NCI-H2107 treated with DMSO at 0.1 percent for 48 hours (cell line): ENCODE data around the gene PLXNA4.

Source experiments
- DNase-seq: peaks from one replicate; lab custom pipeline; 2025; ENCODE audit not compliant: unreplicated experiment; lab: John Stamatoyannopoulos, UW

Gene PLXNA4

DNA sequence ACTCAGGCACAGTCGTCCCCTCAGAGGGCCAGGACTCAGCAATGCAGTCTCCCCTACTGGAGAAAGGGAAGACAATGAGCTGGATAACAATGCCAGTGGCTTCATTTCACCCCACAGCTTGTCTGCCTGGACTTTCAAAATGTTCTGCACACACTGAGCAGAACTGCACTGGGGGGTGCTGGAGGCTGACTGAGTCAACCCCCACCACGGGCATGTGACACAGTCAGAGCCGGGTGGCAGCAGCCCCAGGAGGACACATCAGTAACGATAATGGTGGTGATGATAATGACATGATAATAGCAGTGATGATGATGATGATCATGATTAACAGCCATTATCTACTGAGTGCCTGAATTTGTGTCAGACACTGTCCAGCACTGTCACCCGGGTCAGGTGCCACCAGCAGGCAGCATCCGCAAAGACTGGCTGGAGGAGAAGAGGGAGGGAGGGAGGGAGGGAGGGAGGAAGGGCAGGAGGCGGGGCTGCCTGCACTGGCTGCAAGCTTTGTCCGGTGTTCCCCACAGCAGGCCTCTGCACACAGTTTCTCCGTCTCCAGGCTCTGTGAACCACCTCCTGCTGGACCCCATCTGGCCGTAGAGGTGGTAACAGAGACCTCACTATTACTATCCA, 67.4 kb downstream of the PLXNA4 start:
- no peak for DNase-seq

GRCh38 chr7:132504852-132505251, 71.4 kb downstream of the PLXNA4 start:
- no peak for DNase-seq

- DNase-seq = no peak
These were observed 72.2 kb downstream of the PLXNA4 start for GRCh38 chr7:132504071-132504470.

DNA sequence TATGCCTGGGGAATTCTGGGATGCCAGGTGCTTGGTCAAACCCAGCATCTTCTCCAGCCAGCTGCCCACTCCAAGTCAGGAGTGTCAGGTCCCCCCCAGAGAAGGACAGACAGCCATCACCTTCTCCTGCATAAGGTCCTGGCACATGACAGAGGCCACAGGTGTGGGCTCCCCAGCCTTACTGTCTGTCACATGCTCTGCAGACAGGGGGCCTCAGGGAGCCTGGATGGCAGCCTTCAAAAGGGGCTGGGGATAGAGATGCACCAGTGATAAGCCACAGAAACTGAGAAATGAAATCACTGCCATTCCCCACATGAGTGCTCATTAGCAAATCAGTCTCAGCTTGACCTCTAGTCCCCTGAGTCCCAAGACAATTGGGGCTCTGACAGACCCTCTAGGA, 72.9 kb downstream of the PLXNA4 start:
- DNase-seq = no peak

DNA sequence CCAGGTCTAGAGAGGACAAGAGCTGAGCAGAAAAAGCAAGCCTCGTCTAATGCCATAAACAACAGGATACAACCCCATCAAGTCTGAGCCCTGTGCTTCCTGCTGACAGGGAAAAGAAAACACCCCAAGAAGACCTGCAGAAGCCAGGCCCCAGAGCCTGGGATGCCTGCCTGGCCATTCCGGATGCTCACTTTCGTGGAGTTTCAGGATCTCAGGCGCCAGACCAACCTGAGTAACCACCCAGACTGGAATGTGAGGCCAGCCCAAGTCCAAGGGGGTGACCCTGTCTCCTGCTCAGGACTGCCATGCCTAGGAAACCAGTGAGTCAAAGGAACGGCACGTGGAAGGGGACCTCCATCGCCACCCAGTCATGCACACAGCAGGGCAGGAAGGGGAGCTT, 74.3 kb downstream of the PLXNA4 start:
- no peak for DNase-seq

DNA sequence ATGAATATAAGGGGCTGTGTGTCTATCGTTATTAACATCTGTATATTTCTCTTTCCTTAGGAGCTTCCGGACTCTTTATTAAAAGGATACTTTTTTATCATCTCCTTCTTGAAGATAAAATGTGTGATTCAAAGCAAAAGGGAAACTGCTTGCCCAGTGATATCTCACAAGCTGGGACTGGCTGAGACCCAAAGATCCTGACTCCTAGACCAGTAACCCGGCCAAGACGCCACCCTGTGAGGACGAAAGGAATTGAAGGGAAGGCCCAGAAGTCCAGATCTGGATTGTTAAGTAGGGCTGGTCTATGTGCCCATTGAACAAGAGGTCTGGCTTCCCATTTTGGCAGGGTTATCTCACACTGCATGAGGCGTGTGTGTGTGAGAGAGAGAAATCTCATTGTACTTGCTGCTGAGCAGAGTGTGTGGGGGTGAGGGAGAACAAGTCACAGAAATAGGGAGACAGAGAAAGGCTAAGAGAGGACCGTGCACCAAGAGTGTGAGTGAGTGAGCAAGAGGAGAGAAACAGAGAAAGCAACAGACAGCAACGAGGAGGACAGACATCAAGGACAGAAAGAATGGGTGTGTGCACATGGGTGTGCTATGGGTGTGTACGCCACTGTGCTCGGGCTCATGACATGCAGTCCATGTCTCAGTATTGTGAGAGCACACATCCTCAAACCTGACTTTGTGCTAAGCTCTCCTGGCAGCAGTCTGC, 75.4 kb downstream of the PLXNA4 start:
- DNase-seq = no peak

DNA sequence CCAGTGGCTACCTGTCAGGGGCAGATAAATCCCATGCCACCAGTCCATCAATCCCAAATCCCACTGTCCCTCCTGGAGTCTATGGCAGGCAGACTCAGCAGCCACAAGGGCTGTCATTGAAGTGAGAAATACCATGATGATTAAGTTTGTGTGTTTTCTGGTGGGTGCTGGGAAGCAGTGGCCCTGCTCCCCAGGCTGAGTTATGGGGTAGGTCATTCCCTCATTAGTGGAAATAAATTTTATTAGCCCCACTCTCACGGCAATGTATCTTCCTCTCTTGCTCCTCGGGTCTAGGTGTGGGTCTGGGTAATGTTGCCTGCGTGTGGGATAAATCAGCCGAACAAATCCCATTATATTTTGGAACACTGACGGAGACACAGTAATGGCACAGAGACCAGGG, 76.8 kb downstream of the PLXNA4 start:
- no peak for DNase-seq

DNA sequence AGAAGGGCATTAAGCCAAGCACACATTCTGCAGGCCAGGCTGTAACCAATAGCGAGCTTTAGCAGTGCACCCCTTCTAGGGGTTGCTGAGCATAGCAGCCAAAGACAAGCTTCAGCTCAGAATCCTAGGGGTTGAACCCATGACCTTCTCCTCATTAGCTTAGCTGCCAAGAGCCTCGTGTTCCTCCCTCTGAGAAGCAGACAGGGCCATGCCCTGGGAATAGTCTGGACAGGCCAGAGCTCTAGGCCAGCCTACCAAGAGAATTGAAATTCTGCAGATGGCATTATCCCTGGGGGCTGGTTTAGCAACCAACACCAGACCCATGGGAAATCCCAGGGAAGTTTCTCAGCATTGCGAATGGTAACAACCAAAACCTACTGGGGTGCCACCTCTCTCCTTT, 77.2 kb downstream of the PLXNA4 start:
- no peak for DNase-seq

- no peak for DNase-seq
These were observed 78.0 kb downstream of the PLXNA4 start for GRCh38 chr7:132498319-132498718.

DNA sequence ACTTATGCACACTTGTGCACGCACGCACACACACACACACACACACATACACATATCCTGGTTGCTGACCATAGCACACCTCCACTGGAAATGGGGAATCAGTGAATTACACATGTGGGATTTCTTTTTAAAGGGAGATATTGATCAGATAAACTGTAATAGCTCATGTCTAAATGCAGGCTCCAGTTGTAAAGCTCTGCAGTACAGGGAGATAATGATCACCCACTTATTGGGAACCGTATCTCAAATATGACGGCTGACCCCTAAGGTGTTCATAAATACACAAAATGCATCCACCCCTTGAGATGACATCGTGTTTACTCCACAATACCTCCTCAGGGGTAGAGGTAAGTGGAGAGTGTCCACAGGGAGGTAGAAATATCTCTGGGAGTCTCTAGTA, 79.2 kb downstream of the PLXNA4 start:
- no peak for DNase-seq

DNA sequence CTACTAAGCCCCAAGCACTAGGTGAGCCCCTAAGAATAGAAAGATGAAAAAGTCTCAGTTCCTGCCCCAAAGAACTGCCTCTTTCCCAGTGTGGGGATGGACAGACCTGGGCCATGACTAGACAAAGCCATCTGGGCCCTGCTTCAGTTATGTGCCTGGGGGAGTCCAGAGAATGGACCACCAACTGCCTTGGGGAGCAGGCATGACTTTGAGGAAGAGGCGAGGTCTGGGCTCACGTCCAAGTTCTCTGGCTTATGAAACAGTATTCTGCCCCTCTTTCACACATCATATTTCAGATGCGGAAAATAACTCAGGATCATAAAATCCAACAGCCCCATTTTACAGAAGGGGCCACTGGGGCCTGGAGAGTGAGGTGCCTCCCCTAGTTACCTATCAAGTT, 80.3 kb downstream of the PLXNA4 start:
- DNase-seq = no peak

DNA sequence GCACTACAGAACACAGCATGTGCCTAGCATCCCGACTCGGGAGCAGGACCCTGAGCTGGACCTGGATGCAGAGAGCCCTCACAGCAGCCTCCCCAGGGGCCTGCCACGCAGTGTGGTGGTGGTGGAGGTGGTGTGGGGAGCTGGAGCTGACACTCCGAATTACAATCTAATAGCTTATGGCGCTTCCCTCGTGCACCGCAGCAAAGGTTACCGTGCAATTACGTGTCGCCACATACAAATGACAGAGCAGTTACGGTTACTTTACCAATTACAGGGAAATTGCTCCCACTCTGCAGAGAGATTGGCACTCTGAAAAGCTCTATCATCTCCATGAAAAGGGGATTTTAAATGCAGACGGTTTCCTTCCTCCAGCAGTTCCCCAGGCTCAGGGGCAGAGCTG, 81.8 kb downstream of the PLXNA4 start:
- DNase-seq = no peak

DNA sequence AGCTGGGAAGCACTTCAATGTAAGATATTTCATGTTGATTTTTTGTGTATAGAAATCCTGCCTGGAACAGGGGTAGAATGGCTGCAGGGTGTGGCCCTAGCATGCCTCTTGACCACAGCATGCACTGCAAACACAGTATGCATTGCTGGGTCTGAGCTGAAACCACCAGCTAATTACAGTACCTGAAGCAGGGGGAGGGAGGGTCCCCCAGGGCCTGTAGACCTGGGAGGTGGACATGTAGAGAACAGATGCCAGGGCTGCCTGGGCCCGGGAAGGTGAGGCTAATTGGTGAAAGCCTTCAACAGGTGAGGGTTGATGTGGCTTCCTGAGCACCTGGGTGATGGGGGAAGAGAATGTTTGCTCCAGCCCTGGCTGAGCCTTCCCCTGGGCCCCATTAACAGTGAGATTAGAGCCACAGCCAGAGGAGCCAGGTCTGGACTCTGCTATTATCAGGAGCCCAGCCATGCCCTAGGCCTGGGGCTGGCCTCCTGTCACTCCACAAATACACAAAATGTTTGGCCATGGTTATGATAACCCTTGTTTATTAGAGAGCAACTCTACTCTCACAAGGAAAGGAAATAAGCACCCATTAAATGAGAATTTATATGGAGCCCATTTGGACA, 83.3 kb downstream of the PLXNA4 start:
- DNase-seq = no peak

DNA sequence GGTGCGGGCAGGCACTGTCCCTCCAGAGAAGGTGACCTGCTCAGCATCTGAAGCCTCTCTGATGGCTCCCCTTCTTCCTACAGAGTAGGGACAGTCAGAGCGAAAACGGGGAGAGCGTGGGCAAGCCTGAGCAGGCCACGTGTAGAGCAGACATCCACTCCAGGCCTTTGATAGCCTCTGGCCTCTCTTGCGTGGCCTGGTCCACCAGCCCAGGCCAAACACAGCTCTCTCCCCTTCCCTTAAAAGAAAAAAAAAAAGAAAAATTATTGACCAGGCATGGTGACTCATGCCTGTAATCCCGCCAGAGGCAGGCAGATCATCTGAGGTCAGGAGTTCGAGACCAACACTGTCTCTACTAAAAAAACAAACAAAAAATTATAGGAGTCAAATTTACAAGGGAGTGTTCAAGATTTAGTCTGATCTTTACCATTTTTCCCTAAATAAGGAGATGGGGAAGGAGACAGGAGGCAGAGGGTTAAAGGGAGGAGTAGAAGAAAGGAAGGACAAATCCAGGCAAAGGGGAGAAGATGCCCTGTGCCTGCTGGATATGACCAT, 84.8 kb downstream of the PLXNA4 start:
- no peak for DNase-seq

DNA sequence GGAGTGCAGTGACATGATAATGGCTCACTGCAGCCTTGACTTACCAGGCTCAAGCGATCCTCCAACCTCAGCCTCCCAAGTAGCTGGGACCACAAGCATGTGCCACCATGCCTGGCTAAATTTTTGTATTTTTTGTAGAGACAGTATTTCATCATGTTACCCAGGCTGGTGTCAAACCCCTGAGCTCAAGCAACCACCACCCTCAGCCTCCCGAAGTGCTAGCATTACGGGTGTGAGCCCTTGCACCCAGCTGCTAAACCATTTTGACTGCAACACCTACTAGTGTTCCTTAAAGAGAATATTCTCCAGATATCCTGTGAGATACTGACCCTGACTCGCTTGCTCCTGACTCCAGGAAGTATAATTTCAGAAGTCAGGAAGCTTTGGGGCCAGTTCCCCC, 85.8 kb downstream of the PLXNA4 start:
- DNase-seq = no peak

DNA sequence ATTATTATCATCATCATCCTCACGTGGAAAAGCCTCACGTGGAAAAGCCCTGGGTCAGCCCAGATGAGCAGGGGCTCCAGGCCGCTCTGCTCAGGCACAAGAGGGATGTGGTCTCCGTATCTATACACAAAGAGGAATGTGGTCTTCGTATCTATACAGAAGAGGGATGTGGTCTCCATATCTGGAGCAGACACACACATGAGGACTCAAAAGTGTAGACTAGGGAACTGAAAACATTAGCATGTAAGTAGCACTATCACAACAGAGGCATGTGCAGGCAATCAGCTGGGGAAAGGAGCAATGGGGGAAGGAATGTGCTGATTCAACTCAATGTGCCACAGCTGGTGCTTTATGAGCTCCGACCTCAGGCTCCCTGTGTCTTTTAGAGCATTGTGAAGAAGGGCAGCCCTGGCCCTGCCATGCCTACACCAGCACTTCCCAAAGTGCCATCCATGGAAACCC, 86.5 kb downstream of the PLXNA4 start:
- no peak for DNase-seq

DNA sequence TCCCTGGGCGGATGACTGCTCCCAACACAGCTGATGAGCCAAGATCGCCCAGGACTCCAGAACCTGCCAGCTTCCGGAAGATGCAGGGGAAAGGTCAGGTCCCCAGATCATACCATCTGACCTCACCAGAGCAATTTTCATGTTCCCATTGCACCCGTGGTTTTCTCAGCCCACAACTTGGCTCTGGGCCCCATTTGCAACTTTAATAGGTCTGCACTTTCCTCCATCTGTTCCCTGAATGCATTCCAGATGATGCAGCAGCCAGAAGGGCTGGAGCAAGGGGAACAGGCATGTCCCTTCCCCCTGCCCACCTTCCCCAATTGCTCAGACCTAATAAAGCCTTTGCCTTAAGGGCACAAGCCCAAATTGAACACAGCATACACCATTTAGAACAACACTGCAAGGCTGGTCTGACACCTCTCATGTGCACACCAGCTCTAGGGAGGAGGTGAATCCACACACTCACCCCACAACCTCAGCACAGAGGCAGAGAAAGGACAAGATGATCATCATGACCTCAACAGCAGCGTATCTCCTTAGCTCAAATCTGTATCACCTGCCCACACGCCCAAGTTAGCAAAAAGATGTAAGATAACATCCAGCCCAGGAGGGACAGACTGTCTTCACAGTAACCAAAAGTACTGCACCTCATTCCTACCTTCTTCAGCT, 87.5 kb downstream of the PLXNA4 start:
- no peak for DNase-seq

DNA sequence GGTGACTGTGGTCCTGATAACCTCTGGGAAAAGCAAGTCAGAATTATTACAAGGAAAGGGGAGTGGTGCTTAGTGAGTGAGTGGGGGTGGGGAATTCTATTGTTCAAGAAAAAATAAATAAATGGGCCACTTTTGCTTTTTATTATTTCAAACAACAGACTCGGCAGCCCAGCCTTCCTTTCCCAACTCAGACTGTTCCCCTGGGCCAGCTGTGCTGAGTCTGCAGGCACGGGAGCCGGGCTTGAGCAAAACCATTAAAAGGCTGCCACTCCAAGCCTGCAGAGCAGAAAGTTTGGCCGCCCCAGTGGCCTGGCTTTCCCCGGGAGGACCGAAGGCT, 90.0 kb downstream of the PLXNA4 start:
- DNase-seq = no peak

- no peak for DNase-seq
These were observed 90.5 kb downstream of the PLXNA4 start for GRCh38 chr7:132485600-132486273.

DNA sequence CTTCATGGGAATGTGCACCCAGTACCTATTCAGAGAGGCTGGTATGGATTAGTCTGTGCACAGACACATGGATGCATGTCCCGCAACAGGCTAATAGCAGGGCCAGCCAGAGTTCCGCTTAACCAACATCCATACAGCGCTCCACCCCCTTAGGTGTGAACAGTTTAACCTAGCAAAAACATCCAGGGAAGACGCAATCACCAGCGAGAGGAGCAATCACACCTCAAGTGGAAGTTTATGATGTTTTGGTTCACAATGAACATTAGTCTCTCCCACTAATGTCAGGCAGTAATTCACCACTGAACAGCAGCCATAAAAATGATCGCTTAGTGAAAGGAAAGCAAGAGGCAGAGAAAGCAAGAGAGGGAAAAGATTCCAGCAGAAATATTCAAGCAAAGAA, 91.1 kb downstream of the PLXNA4 start:
- DNase-seq = no peak

- no peak for DNase-seq
These were observed 93.4 kb downstream of the PLXNA4 start for GRCh38 chr7:132482866-132483265.
